Activated CD4-positive, alpha-beta T cell treated with anti-CD3 and anti-CD28 coated beads, Interleukin-2, amount 10 ng/mL, durations not matched to agents 24 days and 14 days (primary cell): ENCODE results near the gene IGLL1. TPM values are rescaled to one million over a fixed set of nuclear protein-coding genes. Genes with fewer than 3 reads are reported as not detected.
"Not testable (repeated sequence)": the region's sequence is repeated elsewhere in the genome, so short reads cannot be mapped to it uniquely, and the experiment has no call there.

Experiments
- DNase-seq: peaks from one replicate; pipeline ENCODE4 v3.0.0; 2022
- H3K27ac Mint-ChIP-seq: one replicate; pipeline ENCODE4 v1.8.0; 2022; ENCODE audit warnings: mild to moderate bottlenecking, mixed read lengths
- H3K27me3 Mint-ChIP-seq: one replicate; pipeline ENCODE4 v1.8.0; 2022; ENCODE audit warnings: mixed read lengths
- H3K36me3 Mint-ChIP-seq: one replicate; pipeline ENCODE4 v1.8.0; 2022; ENCODE audit warnings: low read depth, mild to moderate bottlenecking, mixed read lengths
- H3K4me1 Mint-ChIP-seq: one replicate; pipeline ENCODE4 v1.8.0; 2021; ENCODE audit warnings: mixed read lengths
- H3K4me3 Mint-ChIP-seq: one replicate; pipeline ENCODE4 v1.8.0; 2022; ENCODE audit warnings: mild to moderate bottlenecking, moderate library complexity, mixed read lengths
- H3K9me3 Mint-ChIP-seq: one replicate; pipeline ENCODE4 v1.8.0; 2021; ENCODE audit warnings: mixed read lengths
- intact Hi-C: fragments of 100-400 bp; cut with micrococcal nuclease; formaldehyde crosslinking; loops from one replicate; pipeline ENCODE4 v1.15.1; 2023
- total RNA-seq: library from RNA; stranded (reverse); gene quantifications from 2 replicates; pipeline ENCODE4 v1.2.3, GENCODE V29; 2022

The IGLL1 gene
- total RNA-seq, 1 donor from 2014 or later, result not detected

GRCh38 chr22:23548501-23549197 lies 31.4 kb downstream of the IGLL1 start:
- intact Hi-C loops, result loop anchor here (10.0 kb wide), 1 partner anchor 296 kb away; no protein-coding TSS in a partner anchor
- no peaks in the 10 kb centered on the region for H3K36me3 Mint-ChIP-seq
- no peaks in the 10 kb centered on the region for H3K27me3 Mint-ChIP-seq
- DNase-seq, result no peak
- no peak overlapping the region for H3K27ac Mint-ChIP-seq
- H3K9me3 Mint-ChIP-seq, result no peaks in the 10 kb centered on the region
- H3K4me3 Mint-ChIP-seq, result no peak overlapping the region
- H3K4me1 Mint-ChIP-seq, result no peaks in the 10 kb centered on the region

GRCh38 chr22:23547818-23548500 lies 32.1 kb downstream of the IGLL1 start:
- intact Hi-C loops, result loop anchor here (10.0 kb wide), 1 partner anchor 297 kb away; no protein-coding TSS in a partner anchor
- Mint-ChIP-seq H3K4me3 (no peak overlapping the region), H3K4me1 (no peaks in the 10 kb centered on the region), H3K36me3 (no peaks in the 10 kb centered on the region), H3K27me3 (no peaks in the 10 kb centered on the region), H3K9me3 (no peaks in the 10 kb centered on the region), H3K27ac (no peak overlapping the region)
- DNase-seq, result no peak

- not testable (repeated sequence) for H3K27ac Mint-ChIP-seq, H3K36me3 Mint-ChIP-seq, H3K4me3 Mint-ChIP-seq, H3K27me3 Mint-ChIP-seq, DNase-seq, H3K4me1 Mint-ChIP-seq, H3K9me3 Mint-ChIP-seq
- intact Hi-C loops, result loop anchor here (10.0 kb wide), 1 partner anchor 297 kb away; no protein-coding TSS in a partner anchor
These were observed 32.7 kb downstream of the IGLL1 start for GRCh38 chr22:23547382-23547781.

- H3K27ac Mint-ChIP-seq, result no peak overlapping the region
- intact Hi-C loops, result loop anchor here (10.0 kb wide), 1 partner anchor 300 kb away; no protein-coding TSS in a partner anchor
- H3K27me3 Mint-ChIP-seq, result peaks cover 6% of the 10 kb centered on the region
- H3K4me3 Mint-ChIP-seq, result no peak overlapping the region
- no peaks in the 10 kb centered on the region for H3K36me3 Mint-ChIP-seq
- no peaks in the 10 kb centered on the region for H3K9me3 Mint-ChIP-seq
- H3K4me1 Mint-ChIP-seq, result no peaks in the 10 kb centered on the region
- DNase-seq, result no peak
These were observed 35.2 kb downstream of the IGLL1 start for GRCh38 chr22:23544852-23545251.

- not testable (repeated sequence) for H3K36me3 Mint-ChIP-seq, H3K9me3 Mint-ChIP-seq, H3K4me1 Mint-ChIP-seq, DNase-seq, H3K27me3 Mint-ChIP-seq, H3K27ac Mint-ChIP-seq, H3K4me3 Mint-ChIP-seq
- intact Hi-C loops, result loop anchor here (10.0 kb wide), 1 partner anchor 301 kb away; no protein-coding TSS in a partner anchor
These were observed 36.5 kb downstream of the IGLL1 start for GRCh38 chr22:23543506-23544000.

- H3K4me3 Mint-ChIP-seq, result no peak overlapping the region
- intact Hi-C loops, result loop anchor here (10.0 kb wide), 1 partner anchor 302 kb away; no protein-coding TSS in a partner anchor
- H3K9me3 Mint-ChIP-seq, result no peaks in the 10 kb centered on the region
These were observed 37.2 kb downstream of the IGLL1 start for GRCh38 chr22:23542933-23543332.

GRCh38 chr22:23542391-23542790 lies 37.7 kb downstream of the IGLL1 start:
- not testable (repeated sequence) for H3K4me3 Mint-ChIP-seq, H3K27ac Mint-ChIP-seq, H3K36me3 Mint-ChIP-seq, DNase-seq, H3K9me3 Mint-ChIP-seq, H3K4me1 Mint-ChIP-seq
- peaks cover 13% of the 10 kb centered on the region for H3K27me3 Mint-ChIP-seq
- intact Hi-C loops, result loop anchor here (10.0 kb wide), 1 partner anchor 302 kb away; no protein-coding TSS in a partner anchor

More at GRCh38 chr22:23542933-23543332, 37.2 kb downstream of the IGLL1 start:
- H3K27me3 Mint-ChIP-seq, result peaks cover 13% of the 10 kb centered on the region
- no peak overlapping the region for H3K27ac Mint-ChIP-seq
- H3K36me3 Mint-ChIP-seq, result no peaks in the 10 kb centered on the region
- H3K4me1 Mint-ChIP-seq, result peaks cover 8% of the 10 kb centered on the region
- no peak for DNase-seq

GRCh38 chr22:23541849-23542281 lies 38.2 kb downstream of the IGLL1 start:
- not testable (repeated sequence) for H3K27ac Mint-ChIP-seq, H3K4me1 Mint-ChIP-seq, H3K4me3 Mint-ChIP-seq, H3K9me3 Mint-ChIP-seq, H3K36me3 Mint-ChIP-seq
- intact Hi-C loops, result loop anchor here (2.0 to 10.0 kb wide), 2 partner anchors 49 to 303 kb away; no protein-coding TSS in a partner anchor
- H3K27me3 Mint-ChIP-seq, result peaks cover 13% of the 10 kb centered on the region
- DNase-seq, result peak; percentile 71

GRCh38 chr22:23540837-23541236 lies 39.3 kb downstream of the IGLL1 start:
- H3K36me3 Mint-ChIP-seq, H3K4me3 Mint-ChIP-seq, H3K27ac Mint-ChIP-seq: not testable (repeated sequence)

GRCh38 chr22:23539839-23540198 lies 40.3 kb downstream of the IGLL1 start:
- not testable (repeated sequence) for H3K4me3 Mint-ChIP-seq, H3K27ac Mint-ChIP-seq, H3K4me1 Mint-ChIP-seq, H3K9me3 Mint-ChIP-seq, H3K36me3 Mint-ChIP-seq, DNase-seq
- peaks cover 13% of the 10 kb centered on the region for H3K27me3 Mint-ChIP-seq
- intact Hi-C loops, result loop anchor here (2.0 to 10.0 kb wide), 2 partner anchors 51 to 305 kb away; no protein-coding TSS in a partner anchor

More at GRCh38 chr22:23540837-23541236, 39.3 kb downstream of the IGLL1 start:
- DNase-seq, H3K4me1 Mint-ChIP-seq, H3K9me3 Mint-ChIP-seq: not testable (repeated sequence)
- intact Hi-C loops, result loop anchor here (2.0 to 10.0 kb wide), 2 partner anchors 50 to 304 kb away; no protein-coding TSS in a partner anchor
- H3K27me3 Mint-ChIP-seq, result peaks cover 13% of the 10 kb centered on the region

GRCh38 chr22:23539135-23539838 lies 40.8 kb downstream of the IGLL1 start:
- H3K4me1 Mint-ChIP-seq, result peaks cover 8% of the 10 kb centered on the region
- peak; percentile 92 for DNase-seq
- intact Hi-C loops, result no loop called here
- H3K36me3 Mint-ChIP-seq, result no peaks in the 10 kb centered on the region
- H3K27ac Mint-ChIP-seq, result no peak overlapping the region
- peaks cover 13% of the 10 kb centered on the region for H3K27me3 Mint-ChIP-seq
- H3K4me3 Mint-ChIP-seq, result peak overlapping the region; percentile 55
- H3K9me3 Mint-ChIP-seq, result no peaks in the 10 kb centered on the region

GRCh38 chr22:23538696-23539030 lies 41.4 kb downstream of the IGLL1 start:
- DNase-seq, H3K4me1 Mint-ChIP-seq, H3K4me3 Mint-ChIP-seq, H3K9me3 Mint-ChIP-seq, H3K36me3 Mint-ChIP-seq, intact Hi-C loops, H3K27ac Mint-ChIP-seq: not testable (repeated sequence)
- peaks cover 13% of the 10 kb centered on the region for H3K27me3 Mint-ChIP-seq

- not testable (repeated sequence) for H3K4me3 Mint-ChIP-seq
These were observed 42.0 kb downstream of the IGLL1 start for GRCh38 chr22:23537830-23538695.

More at GRCh38 chr22:23537830-23538695, 42.0 kb downstream of the IGLL1 start:
- H3K36me3 Mint-ChIP-seq, H3K27ac Mint-ChIP-seq, H3K9me3 Mint-ChIP-seq, intact Hi-C loops, DNase-seq, H3K4me1 Mint-ChIP-seq: not testable (repeated sequence)
- H3K27me3 Mint-ChIP-seq, result peaks cover 15% of the 10 kb centered on the region
